Tibial artery (tissue), 4 donors: Measurements from ENCODE around the gene CPEB4.

Experiments
- DNase-seq, 2 donors: peaks; one replicate each; pipeline ENCODE4 v3.0.0-alpha.2; 2019
- H3K27ac ChIP-seq, 2 donors: fragments of 200-600 bp; sonication (generic) in 1 of 2; 1 replicate in 1 of 2; 2 replicates in 1 of 2; pipeline ENCODE4 v1.5.1; 2018 to 2019; ENCODE audit warnings: mild to moderate bottlenecking in 1 of 2
- H3K27me3 ChIP-seq, 2 donors: fragments of 200-600 bp; sonication (generic) in 1 of 2; one replicate each; pipeline versions ENCODE4 v1.5.1 to v1.6.0; 2016 to 2019
- H3K36me3 ChIP-seq, 3 donors: fragments of 200-600 bp; sonication (generic) in 2 of 3; one replicate each; pipeline ENCODE4 v1.5.1; 2016 to 2019; ENCODE audit warnings: mild to moderate bottlenecking in 2 of 3
- H3K4me1 ChIP-seq, 4 donors: fragments of 200-600 bp; sonication (generic) in 2 of 4; 1 replicate in 3 of 4; 2 replicates in 1 of 4; pipeline ENCODE4 v1.5.1; 2016 to 2019
- H3K4me3 ChIP-seq, 2 donors: fragments of 200-600 bp; sonication (generic) in 1 of 2; 1 replicate in 1 of 2; 2 replicates in 1 of 2; pipeline ENCODE4 v1.5.1; 2018 to 2019; ENCODE audit warnings: mild to moderate bottlenecking in 2 of 2
- H3K9me3 ChIP-seq, 3 donors: fragments of 200-600 bp; sonication (generic) in 1 of 3; one replicate each; pipeline ENCODE4 v1.5.1; 2016 to 2019
- CTCF ChIP-seq, 2 experiments: fragments of 200-600 bp in 1 of 2; fragments of 450-650 bp in 1 of 2; IDR thresholded peaks; one replicate each; pipeline ENCODE4 v1.5.1; 2017 to 2019; ENCODE audit warnings: antibody characterized with exemption in 2 of 2, mild to moderate bottlenecking in 1 of 2, moderate library complexity in 1 of 2
- intact Hi-C: fragments of 100-400 bp; cut with DNase I; formaldehyde crosslinking; loops from one replicate; pipeline ENCODE4 v1.15.0; 2023; ENCODE audit warnings: low total_unique reads

The CPEB4 gene

GRCh38 chr5:173891308-173892116 is 3.4 kb downstream of the CPEB4 start:
- no peak for TF ChIP-seq CTCF (IDR thresholded peaks at IDR 0.05)
- H3K36me3 ChIP-seq: no peaks in the 10 kb centered on the region
- no peak for DNase-seq
- H3K27me3 ChIP-seq: no peaks in the 10 kb centered on the region
- H3K27ac ChIP-seq: peak overlapping the region; percentile 82 to 89
- H3K9me3 ChIP-seq: no peaks in the 10 kb centered on the region
- peaks cover 0 to 62% (median 15%) of the 10 kb centered on the region in 4 donors for H3K4me1 ChIP-seq
- H3K4me3 ChIP-seq: peak overlapping the region; percentile 77 to 93
- intact Hi-C loops: no loop called here

GRCh38 chr5:173893192-173893561 is 5.0 kb downstream of the CPEB4 start:
- Histone ChIP-seq H3K4me3 (peak overlapping the region; percentile 77 to 93), H3K4me1 (peaks cover 0 to 68% (median 13%) of the 10 kb centered on the region in 4 donors)
- intact Hi-C loops: no loop called here

GRCh38 chr5:173895401-173896165 is 7.4 kb downstream of the CPEB4 start:
- H3K36me3 ChIP-seq: no peaks in the 10 kb centered on the region
- no peak for TF ChIP-seq CTCF (IDR thresholded peaks at IDR 0.05)
- no peaks in the 10 kb centered on the region for H3K9me3 ChIP-seq
- no peaks in the 10 kb centered on the region for H3K27me3 ChIP-seq
- peaks cover 0 to 79% (median 14%) of the 10 kb centered on the region in 4 donors for H3K4me1 ChIP-seq
- DNase-seq: no peak
- no peak overlapping the region for H3K27ac ChIP-seq
- intact Hi-C loops: loop anchor here (1.0 kb wide), 1 partner anchor 11 kb away; no protein-coding TSS in a partner anchor
- no peak overlapping the region for H3K4me3 ChIP-seq

More at GRCh38 chr5:173893192-173893561, 5.0 kb downstream of the CPEB4 start:
- no peak for TF ChIP-seq CTCF (IDR thresholded peaks at IDR 0.05)
- DNase-seq: no peak
- peak overlapping the region in 1 of 2 donors; percentile 89 for H3K27ac ChIP-seq
- no peaks in the 10 kb centered on the region for H3K9me3 ChIP-seq
- H3K36me3 ChIP-seq: no peaks in the 10 kb centered on the region
- H3K27me3 ChIP-seq: no peaks in the 10 kb centered on the region

GRCh38 chr5:173896631-173897030 is 8.5 kb downstream of the CPEB4 start:
- intact Hi-C loops: no loop called here
- peaks cover 0 to 81% (median 14%) of the 10 kb centered on the region in 4 donors for H3K4me1 ChIP-seq

GRCh38 chr5:173901705-173902104 is 13.6 kb downstream of the CPEB4 start:
- Histone ChIP-seq H3K9me3 (no peaks in the 10 kb centered on the region), H3K4me1 (peaks cover 0 to 84% (median 20%) of the 10 kb centered on the region in 4 donors), H3K36me3 (no peaks in the 10 kb centered on the region), H3K27me3 (no peaks in the 10 kb centered on the region), H3K27ac (peak overlapping the region; percentile 54 to 67), H3K4me3 (no peak overlapping the region)
- TF ChIP-seq CTCF (IDR thresholded peaks at IDR 0.05): no peak
- no peak for DNase-seq
- intact Hi-C loops: no loop called here

More at GRCh38 chr5:173896631-173897030, 8.5 kb downstream of the CPEB4 start:
- Histone ChIP-seq H3K36me3 (no peaks in the 10 kb centered on the region), H3K9me3 (no peaks in the 10 kb centered on the region), H3K27ac (no peak overlapping the region), H3K4me3 (no peak overlapping the region), H3K27me3 (no peaks in the 10 kb centered on the region)
- no peak for TF ChIP-seq CTCF (IDR thresholded peaks at IDR 0.05)
- DNase-seq: no peak
